ENCODE results near the gene NRROS.
A peak's percentile ranks its signal among the peaks of the same experiment; 100 is the strongest.

NRROS gene

GRCh38 chr3:196640297-196641018 lies 964 bp downstream of the NRROS start:
- Histone ChIP-seq H3K36me3 (ENCODE audit: control insufficient read depth, insufficient read depth, low read length, severe bottlenecking) (no peaks in the 10 kb centered on the region), H3K9ac (ENCODE audit: low read length) (no peak overlapping the region), H3K4me1 (ENCODE audit: control insufficient read depth, insufficient read depth, low read length) (peaks cover 8% of the 10 kb centered on the region), H3K4me3 (ENCODE audit: low read length) (no peak overlapping the region), H3K27me3 (replicated peaks; ENCODE audit: control insufficient read depth, insufficient read depth, low read length) (peaks cover 4% of the 10 kb centered on the region), H3K9me3 (ENCODE audit: control insufficient read depth, low read length) (no peaks in the 10 kb centered on the region)
- DNase-seq (ENCODE audit: low read depth), result no peak

- no peak overlapping the region for H3K9ac ChIP-seq (ENCODE audit: low read length)
- H3K36me3 ChIP-seq (ENCODE audit: control insufficient read depth, insufficient read depth, low read length, severe bottlenecking), result no peaks in the 10 kb centered on the region
- no peaks in the 10 kb centered on the region for H3K9me3 ChIP-seq (ENCODE audit: control insufficient read depth, low read length)
- H3K4me3 ChIP-seq (ENCODE audit: low read length), result no peak overlapping the region
- peaks cover 4% of the 10 kb centered on the region for H3K27me3 ChIP-seq (replicated peaks; ENCODE audit: control insufficient read depth, insufficient read depth, low read length)
- H3K4me1 ChIP-seq (ENCODE audit: control insufficient read depth, insufficient read depth, low read length), result peaks cover 3% of the 10 kb centered on the region
- DNase-seq (ENCODE audit: low read depth), result no peak
These were observed 2.0 kb downstream of the NRROS start for GRCh38 chr3:196641333-196642054.

- Histone ChIP-seq H3K9me3 (ENCODE audit: control insufficient read depth, low read length) (no peaks in the 10 kb centered on the region), H3K4me1 (ENCODE audit: control insufficient read depth, insufficient read depth, low read length) (peaks cover 3% of the 10 kb centered on the region), H3K9ac (ENCODE audit: low read length) (no peak overlapping the region), H3K36me3 (ENCODE audit: control insufficient read depth, insufficient read depth, low read length, severe bottlenecking) (no peaks in the 10 kb centered on the region), H3K4me3 (ENCODE audit: low read length) (no peak overlapping the region), H3K27me3 (replicated peaks; ENCODE audit: control insufficient read depth, insufficient read depth, low read length) (peaks cover 4% of the 10 kb centered on the region)
- DNase-seq (ENCODE audit: low read depth), result no peak
These were observed 2.9 kb downstream of the NRROS start for GRCh38 chr3:196642434-196642833.

GRCh38 chr3:196643201-196643749 lies 3.8 kb downstream of the NRROS start:
- Histone ChIP-seq H3K27me3 (replicated peaks; ENCODE audit: control insufficient read depth, insufficient read depth, low read length) (peaks cover 4% of the 10 kb centered on the region), H3K4me3 (ENCODE audit: low read length) (no peak overlapping the region), H3K36me3 (ENCODE audit: control insufficient read depth, insufficient read depth, low read length, severe bottlenecking) (no peaks in the 10 kb centered on the region), H3K9me3 (ENCODE audit: control insufficient read depth, low read length) (no peaks in the 10 kb centered on the region), H3K9ac (ENCODE audit: low read length) (no peak overlapping the region), H3K4me1 (ENCODE audit: control insufficient read depth, insufficient read depth, low read length) (peaks cover 3% of the 10 kb centered on the region)
- no peak for DNase-seq (ENCODE audit: low read depth)

GRCh38 chr3:196643761-196644160 lies 4.3 kb downstream of the NRROS start:
- Histone ChIP-seq H3K27me3 (replicated peaks; ENCODE audit: control insufficient read depth, insufficient read depth, low read length) (peaks cover 4% of the 10 kb centered on the region), H3K9ac (ENCODE audit: low read length) (no peak overlapping the region), H3K36me3 (ENCODE audit: control insufficient read depth, insufficient read depth, low read length, severe bottlenecking) (no peaks in the 10 kb centered on the region), H3K9me3 (ENCODE audit: control insufficient read depth, low read length) (no peaks in the 10 kb centered on the region), H3K4me3 (ENCODE audit: low read length) (no peak overlapping the region), H3K4me1 (ENCODE audit: control insufficient read depth, insufficient read depth, low read length) (peaks cover 3% of the 10 kb centered on the region)
- no peak for DNase-seq (ENCODE audit: low read depth)

GRCh38 chr3:196645096-196645495 lies 5.6 kb downstream of the NRROS start:
- Histone ChIP-seq H3K27me3 (replicated peaks; ENCODE audit: control insufficient read depth, insufficient read depth, low read length) (no peaks in the 10 kb centered on the region), H3K9me3 (ENCODE audit: control insufficient read depth, low read length) (no peaks in the 10 kb centered on the region), H3K4me3 (ENCODE audit: low read length) (no peak overlapping the region), H3K36me3 (ENCODE audit: control insufficient read depth, insufficient read depth, low read length, severe bottlenecking) (no peaks in the 10 kb centered on the region), H3K9ac (ENCODE audit: low read length) (no peak overlapping the region), H3K4me1 (ENCODE audit: control insufficient read depth, insufficient read depth, low read length) (no peaks in the 10 kb centered on the region)
- no peak for DNase-seq (ENCODE audit: low read depth)

- DNase-seq (ENCODE audit: low read depth), result no peak
- no peaks in the 10 kb centered on the region for H3K36me3 ChIP-seq (ENCODE audit: control insufficient read depth, insufficient read depth, low read length, severe bottlenecking)
- no peaks in the 10 kb centered on the region for H3K27me3 ChIP-seq (replicated peaks; ENCODE audit: control insufficient read depth, insufficient read depth, low read length)
- H3K9ac ChIP-seq (ENCODE audit: low read length), result no peak overlapping the region
- H3K4me1 ChIP-seq (ENCODE audit: control insufficient read depth, insufficient read depth, low read length), result peaks cover under 1% of the 10 kb centered on the region
- no peaks in the 10 kb centered on the region for H3K9me3 ChIP-seq (ENCODE audit: control insufficient read depth, low read length)
- no peak overlapping the region for H3K4me3 ChIP-seq (ENCODE audit: low read length)
These were observed 6.6 kb downstream of the NRROS start for GRCh38 chr3:196645897-196646665.

GRCh38 chr3:196646666-196647216 lies 7.2 kb downstream of the NRROS start:
- Histone ChIP-seq H3K27me3 (replicated peaks; ENCODE audit: control insufficient read depth, insufficient read depth, low read length) (no peaks in the 10 kb centered on the region), H3K9me3 (ENCODE audit: control insufficient read depth, low read length) (no peaks in the 10 kb centered on the region), H3K36me3 (ENCODE audit: control insufficient read depth, insufficient read depth, low read length, severe bottlenecking) (no peaks in the 10 kb centered on the region), H3K4me1 (ENCODE audit: control insufficient read depth, insufficient read depth, low read length) (peaks cover 5% of the 10 kb centered on the region), H3K9ac (ENCODE audit: low read length) (no peak overlapping the region), H3K4me3 (ENCODE audit: low read length) (no peak overlapping the region)
- no peak for DNase-seq (ENCODE audit: low read depth)

- H3K27me3 ChIP-seq (replicated peaks; ENCODE audit: control insufficient read depth, insufficient read depth, low read length), result no peaks in the 10 kb centered on the region
- H3K4me3 ChIP-seq (ENCODE audit: low read length), result no peak overlapping the region
- peak; percentile 96 for DNase-seq (ENCODE audit: low read depth)
- H3K36me3 ChIP-seq (ENCODE audit: control insufficient read depth, insufficient read depth, low read length, severe bottlenecking), result no peaks in the 10 kb centered on the region
- peaks cover 5% of the 10 kb centered on the region for H3K4me1 ChIP-seq (ENCODE audit: control insufficient read depth, insufficient read depth, low read length)
- H3K9ac ChIP-seq (ENCODE audit: low read length), result no peak overlapping the region
- no peaks in the 10 kb centered on the region for H3K9me3 ChIP-seq (ENCODE audit: control insufficient read depth, low read length)
These were observed 11.3 kb downstream of the NRROS start for GRCh38 chr3:196650740-196651311.

GRCh38 chr3:196651819-196652218 lies 12.3 kb downstream of the NRROS start:
- no peak overlapping the region for H3K9ac ChIP-seq (ENCODE audit: low read length)
- no peak overlapping the region for H3K4me3 ChIP-seq (ENCODE audit: low read length)
- no peaks in the 10 kb centered on the region for H3K9me3 ChIP-seq (ENCODE audit: control insufficient read depth, low read length)
- H3K36me3 ChIP-seq (ENCODE audit: control insufficient read depth, insufficient read depth, low read length, severe bottlenecking), result no peaks in the 10 kb centered on the region
- H3K27me3 ChIP-seq (replicated peaks; ENCODE audit: control insufficient read depth, insufficient read depth, low read length), result no peaks in the 10 kb centered on the region
- DNase-seq (ENCODE audit: low read depth), result no peak
- peaks cover 5% of the 10 kb centered on the region for H3K4me1 ChIP-seq (ENCODE audit: control insufficient read depth, insufficient read depth, low read length)
